NCI-H524 treated with DMSO at 0.1 percent for 48 hours (cell line): ENCODE results near the gene NSD1.
"Not testable (repeated sequence)": the region's sequence is repeated elsewhere in the genome, so short reads cannot be mapped to it uniquely, and the experiment has no call there.

Experiments
- DNase-seq: peaks from one replicate; lab custom pipeline; 2025; lab: John Stamatoyannopoulos, UW

The NSD1 gene

DNA sequence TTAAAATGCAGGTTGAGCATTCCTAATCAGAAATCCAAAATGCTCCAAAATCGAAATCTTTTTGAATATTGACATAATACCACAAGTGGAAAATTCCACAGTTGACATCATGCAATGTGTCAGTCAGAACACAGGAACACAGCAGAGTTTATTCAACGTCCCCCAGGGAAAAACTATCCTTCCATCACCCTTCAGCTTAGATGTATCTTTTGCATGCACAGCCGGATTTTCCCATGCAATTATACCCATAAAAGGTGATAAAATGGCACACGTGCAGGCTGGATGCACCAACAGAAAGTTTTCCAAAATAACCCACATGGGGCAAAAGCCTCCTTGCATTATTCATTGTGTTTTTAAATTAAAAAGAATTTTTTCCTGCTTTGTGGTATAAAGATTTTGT, 98.8 kb downstream of the NSD1 start:
- no peak for DNase-seq

- no peak for DNase-seq
These were observed 99.2 kb downstream of the NSD1 start for GRCh38 chr5:177232761-177233160.

DNA sequence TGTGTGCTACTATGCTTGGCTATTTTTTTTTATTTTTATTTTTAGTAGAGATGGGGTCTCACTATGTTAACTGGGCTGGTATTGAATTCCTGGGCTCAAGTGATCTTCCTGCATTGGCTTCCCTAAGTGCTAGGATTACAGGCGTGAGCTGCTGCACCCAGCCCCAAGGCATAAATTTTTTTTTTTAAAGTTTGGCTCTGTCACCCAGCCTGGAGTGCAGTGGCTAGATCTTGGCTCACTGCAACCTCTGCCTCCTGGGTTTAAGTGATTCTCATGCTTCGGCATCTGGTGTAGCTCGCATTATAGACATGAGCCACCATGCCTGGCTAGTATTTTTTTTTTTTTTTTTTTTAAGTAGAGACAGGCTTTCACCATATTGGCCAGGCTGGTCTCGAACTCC, 99.6 kb downstream of the NSD1 start:
- DNase-seq: no peak

DNA sequence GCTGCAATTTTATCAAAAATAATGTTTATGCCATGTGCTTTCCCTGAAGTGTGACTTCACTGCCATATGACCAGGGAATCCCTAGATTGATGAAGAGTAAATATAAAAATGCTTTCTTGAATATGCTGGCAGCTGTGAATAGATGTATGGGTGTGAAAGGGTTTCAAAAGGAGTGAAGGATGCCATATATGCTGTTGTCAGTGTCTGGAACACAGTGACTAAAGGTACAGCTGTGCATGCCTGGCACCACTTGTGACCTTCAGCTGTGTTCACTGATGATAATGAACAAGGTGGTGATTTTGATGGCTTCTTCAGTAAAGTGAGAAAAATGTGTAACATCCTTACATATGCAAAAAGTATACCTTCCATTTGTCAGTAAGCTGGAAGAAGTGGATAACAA, 100.2 kb downstream of the NSD1 start:
- no peak for DNase-seq

DNA sequence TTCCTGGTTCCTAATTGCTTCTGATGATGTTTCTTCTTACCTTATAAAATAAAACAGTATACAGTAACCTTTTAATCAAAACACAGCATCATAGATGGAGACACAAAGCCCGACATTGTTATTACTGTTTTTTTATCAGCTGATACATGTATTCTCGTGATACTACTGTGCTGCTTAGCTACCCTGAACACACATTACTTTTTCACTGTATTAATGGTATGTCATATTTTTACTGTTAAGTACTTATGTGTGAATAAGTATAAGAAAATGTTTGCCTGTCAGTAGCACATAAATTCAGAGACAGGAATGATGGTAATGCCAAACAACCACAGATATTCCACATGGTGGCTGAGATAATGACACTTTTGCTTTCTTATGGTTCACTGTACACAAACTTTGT, 101.3 kb downstream of the NSD1 start:
- DNase-seq: no peak

DNA sequence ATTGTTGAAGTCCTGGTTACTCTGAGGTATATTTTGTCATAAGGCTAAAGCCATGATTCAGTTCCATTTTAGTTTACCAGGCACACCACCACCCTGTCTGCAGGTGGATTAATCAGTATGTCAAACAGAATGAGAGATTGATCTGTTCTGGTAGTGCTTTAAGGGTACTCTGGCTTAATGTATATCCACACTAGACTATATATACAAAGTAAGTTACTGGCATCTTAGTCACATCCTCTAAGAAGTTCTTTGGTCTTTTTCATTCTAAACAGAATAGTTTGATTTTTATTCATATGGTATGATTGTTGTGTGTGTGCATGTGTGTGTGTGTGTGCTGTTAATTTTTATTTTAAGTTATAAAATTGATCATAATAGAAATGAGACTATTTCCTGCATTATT, 108.2 kb downstream of the NSD1 start:
- DNase-seq: no peak

- no peak for DNase-seq
These were observed 108.7 kb downstream of the NSD1 start for GRCh38 chr5:177242304-177242703.

GRCh38 chr5:177249761-177250537, 116.4 kb downstream of the NSD1 start:
- no peak for DNase-seq

DNA sequence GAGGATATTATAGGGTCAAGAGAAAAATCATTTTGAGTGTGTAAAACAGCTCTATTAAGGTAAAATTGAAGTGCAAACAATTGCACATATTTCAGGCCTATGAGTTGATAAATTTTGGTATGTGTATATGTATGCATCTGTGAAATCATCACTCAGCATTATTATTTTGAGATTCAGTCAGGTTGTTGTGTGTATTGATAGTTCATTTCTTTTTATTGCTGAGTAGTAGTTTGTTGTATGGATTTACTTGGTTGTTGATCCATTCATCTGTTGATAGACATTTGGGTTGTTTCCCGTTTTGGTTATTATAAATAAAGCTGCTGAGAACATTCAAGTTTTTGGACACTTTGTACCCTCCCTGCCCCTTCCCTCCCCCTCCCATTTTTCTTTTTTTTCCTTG, 119.7 kb downstream of the NSD1 start:
- no peak for DNase-seq

- no peak for DNase-seq
These were observed 122.7 kb downstream of the NSD1 start for GRCh38 chr5:177256296-177256695.

GRCh38 chr5:177258711-177259110, 125.1 kb downstream of the NSD1 start:
- not testable (repeated sequence) for DNase-seq

GRCh38 chr5:177260961-177261360, 127.4 kb downstream of the NSD1 start:
- no peak for DNase-seq

GRCh38 chr5:177261510-177261909, 127.9 kb downstream of the NSD1 start:
- DNase-seq: no peak

DNA sequence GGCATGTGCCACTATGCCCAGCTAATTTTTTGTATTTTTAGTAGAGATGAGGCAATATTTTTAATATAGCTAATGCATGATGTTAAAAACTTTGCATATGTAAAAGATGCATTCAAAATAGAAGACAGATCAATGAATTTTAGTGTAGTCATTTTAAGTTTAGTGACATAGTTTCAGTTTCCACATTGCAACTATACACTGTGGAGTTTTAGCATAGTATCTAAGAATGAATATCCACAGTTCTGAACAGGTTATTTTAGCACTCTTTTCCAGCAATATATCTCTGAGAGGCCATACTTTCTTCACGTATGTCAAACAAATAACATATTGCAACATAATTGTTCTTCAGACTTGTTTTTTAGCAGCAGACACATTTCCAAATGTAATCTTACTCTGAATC, 130.6 kb downstream of the NSD1 start:
- DNase-seq: no peak

GRCh38 chr5:177265395-177265794, 131.8 kb downstream of the NSD1 start:
- no peak for DNase-seq

GRCh38 chr5:177269232-177269895, 135.8 kb downstream of the NSD1 start:
- DNase-seq: no peak

DNA sequence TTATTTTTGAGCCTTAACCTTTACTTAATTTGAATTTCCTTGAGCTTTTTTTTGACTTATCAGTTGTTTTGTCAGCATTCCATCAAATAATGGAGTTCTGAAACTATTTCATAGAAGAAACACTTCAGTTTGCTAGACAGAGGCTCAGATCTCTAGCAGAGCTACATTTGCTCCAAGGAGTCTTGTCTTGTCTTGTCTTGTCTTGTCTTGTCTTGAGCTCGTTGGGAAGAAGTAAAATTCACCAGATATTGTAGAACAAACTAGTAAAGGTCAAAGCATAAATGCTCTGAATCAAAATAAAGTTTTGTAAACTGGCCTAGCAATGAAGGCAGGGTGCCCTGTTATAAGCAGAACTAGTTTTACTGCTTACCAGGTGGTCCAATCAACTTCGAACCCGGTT, 136.4 kb downstream of the NSD1 start:
- no peak for DNase-seq

DNA sequence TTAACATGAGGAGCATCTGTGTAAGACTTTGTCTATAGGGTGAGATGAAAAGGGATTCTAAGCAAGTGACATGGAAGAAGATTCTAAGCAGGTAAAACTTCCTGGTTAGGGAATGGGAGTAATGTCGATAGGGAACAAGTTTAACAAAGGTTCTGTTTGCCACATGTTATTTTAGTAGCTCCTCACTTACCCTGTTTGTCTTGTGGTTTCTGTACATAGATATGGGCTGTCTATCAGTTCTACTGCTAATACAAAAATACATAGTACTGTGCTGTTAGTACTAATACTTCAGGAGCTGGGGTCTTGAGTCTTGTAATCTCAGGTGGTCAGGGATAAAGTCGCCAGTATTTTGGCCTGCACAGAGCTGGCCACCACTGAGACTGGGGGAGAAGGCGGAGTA, 137.1 kb downstream of the NSD1 start:
- DNase-seq: no peak

DNA sequence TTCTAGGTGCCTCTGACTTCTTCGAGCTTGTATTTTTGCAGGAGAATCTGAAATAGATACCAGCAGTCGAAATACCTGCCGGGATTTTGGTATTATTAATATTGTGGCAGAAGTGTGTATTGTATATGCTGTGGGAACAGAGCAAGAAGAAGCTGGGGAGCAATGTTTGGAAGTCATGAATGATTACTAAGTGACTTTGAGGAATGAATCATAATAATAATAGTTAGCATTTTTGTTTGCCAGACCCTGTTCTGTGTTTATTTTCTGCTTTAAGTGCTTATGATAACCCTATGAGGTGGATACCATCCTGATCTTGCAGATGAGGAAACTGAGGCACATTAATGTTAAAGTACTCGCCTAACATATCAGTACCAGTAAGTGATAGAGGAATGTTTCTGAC, 137.5 kb downstream of the NSD1 start:
- no peak for DNase-seq

DNA sequence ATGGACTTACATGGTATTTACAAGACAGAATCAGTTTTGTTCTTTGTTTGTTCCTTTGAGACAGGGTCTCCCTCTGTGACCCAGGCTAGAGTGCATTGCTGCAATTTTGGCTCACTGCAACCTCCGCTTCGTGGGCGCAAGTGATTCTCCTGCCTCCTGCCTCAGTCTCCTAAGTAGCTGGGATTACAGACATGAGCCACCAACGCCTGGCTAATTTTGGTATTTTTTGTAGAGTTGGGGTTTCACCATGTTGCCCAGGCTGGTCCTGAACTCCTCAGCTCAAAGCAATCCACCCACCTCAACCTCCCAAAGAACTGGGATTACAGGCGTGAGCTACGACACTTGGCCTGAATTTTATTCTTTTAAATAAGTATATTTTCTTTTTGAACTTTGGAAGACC, 142.3 kb downstream of the NSD1 start:
- DNase-seq: no peak

DNA sequence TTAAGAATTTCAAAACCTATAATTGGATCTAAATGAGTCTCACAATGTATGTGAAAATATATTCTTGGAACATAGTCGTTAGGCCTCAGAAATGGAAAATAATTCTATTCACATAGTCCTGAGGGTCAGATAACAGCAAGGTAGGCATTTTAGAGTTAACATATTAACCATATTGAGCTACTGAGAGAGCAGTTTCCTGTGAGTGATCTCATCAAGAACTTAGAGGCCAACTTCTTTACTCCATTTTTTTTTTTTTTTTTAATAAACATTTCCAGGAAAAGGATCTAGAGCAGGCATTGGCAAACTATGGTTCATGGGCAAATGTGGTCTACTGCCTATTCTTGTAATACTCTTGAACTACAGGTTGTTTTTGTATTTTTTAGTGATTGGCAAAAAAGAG, 143.3 kb downstream of the NSD1 start:
- no peak for DNase-seq

DNA sequence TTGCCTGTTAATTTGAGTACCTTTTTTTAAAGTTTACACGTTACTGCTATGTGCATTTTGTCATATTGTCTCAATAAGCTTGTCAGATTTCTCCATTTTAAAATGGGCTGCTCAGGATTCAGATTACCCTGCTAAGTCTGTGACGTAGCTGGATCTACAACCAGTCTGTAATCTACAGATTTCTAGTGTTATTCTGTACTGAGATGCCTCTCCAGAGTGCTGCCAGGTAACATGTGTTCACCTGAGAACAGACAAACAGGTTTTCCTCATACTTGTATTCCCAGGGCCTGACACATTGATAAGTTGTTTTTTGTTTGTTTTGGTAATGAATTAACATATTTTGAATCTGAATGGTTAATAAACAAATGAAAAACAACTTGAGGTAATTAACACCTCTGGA, 154.6 kb downstream of the NSD1 start:
- DNase-seq: no peak

DNA sequence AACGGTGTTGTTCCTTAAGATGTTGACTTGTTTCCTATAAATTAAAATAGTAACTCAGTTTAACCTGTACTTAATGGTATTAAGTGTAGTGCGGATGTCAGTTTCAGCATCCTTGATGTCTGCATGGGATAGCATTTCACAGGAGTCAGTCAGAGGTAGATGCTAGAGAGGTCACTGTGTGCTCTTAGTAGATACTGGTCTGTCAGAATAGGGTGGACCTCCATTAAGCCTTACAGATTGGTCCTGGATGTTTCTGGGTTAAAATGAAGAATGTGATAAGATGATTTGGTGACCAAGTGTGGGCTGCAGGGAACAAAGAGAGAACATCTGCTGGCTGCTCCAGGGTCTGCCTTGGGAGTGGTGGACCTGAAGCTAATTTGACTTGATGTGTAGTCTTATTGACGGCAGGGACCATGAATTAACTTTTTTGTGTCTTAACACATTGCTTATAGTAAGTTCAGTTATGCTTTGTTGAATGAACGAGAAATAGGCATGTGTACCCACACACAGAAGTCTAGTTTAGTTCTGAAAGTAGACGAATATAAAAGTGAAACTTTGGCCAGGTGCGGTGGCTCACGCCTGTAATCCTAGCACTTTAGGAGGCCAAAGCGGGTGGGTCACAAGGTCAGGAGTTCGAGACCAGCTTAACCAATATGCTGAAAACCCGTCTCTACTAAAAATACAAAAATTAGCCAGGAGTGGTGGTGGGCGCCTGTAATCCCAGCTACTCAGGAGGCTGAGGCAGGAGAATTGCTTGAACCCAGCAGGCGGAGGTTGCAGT, 157.4 kb downstream of the NSD1 start:
- no peak for DNase-seq
